ENCODE data around the gene APOBEC3G. TPM values are rescaled to one million over a fixed set of nuclear protein-coding genes. Genes with fewer than 3 reads are reported as not detected.
"Not testable (repeated sequence)": the region's sequence is repeated elsewhere in the genome, so short reads cannot be mapped to it uniquely, and the experiment has no call there.

The APOBEC3G gene
- total RNA-seq, 2 experiments from 2014 or later: 106 to 108 TPM

DNA sequence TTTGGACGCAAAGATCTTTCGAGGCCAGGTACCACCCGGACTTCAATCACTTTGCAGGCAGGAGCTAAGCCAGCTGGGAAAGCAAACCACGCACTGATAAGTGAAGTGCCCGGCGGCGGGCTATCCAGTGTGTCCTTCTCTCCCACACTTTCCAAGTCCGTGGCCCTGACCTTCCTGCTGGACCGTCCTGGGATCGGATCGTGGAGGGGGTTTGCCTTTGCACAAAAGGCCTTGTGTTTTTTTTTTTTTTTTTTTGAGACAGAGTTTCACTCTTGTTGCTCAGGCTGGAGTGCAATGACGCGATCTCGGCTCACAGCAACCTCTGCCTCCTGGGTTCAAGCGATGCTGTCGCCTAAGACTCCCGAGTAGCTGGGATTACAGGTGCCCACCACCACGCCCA is 34.0 kb upstream of the APOBEC3G start:
- H3K4me3 Mint-ChIP-seq; H3K27me3 Mint-ChIP-seq; H3K36me3 Mint-ChIP-seq; intact Hi-C loops (cut with micrococcal nuclease); DNase-seq; H3K9me3 Mint-ChIP-seq; H3K27ac Mint-ChIP-seq; CTCF ChIA-PET: not testable (repeated sequence)
- POLR2A ChIA-PET: interaction anchor here (0.7 kb wide), 1 partner anchor 26 kb away, joined by 4 read pairs; no protein-coding TSS in a partner anchor
- peaks cover 16% of the 10 kb centered on the region for H3K4me1 Mint-ChIP-seq (ENCODE audit: low read depth)

DNA sequence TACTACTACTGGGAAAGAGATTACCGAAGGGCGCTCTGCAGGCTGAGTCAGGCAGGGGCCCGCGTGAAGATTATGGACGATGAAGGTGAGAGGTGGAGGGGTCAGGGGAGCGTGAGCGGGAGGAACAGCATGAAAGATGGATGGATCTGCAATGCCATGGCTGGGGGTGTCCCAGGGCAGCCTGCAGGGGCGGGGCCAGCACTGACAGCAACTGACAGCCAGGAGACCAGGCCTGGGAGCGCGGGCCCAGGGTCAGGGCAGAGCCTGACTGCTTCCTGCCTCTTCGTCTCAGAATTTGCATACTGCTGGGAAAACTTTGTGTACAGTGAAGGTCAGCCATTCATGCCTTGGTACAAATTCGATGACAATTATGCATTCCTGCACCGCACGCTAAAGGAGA is 31.9 kb upstream of the APOBEC3G start:
- intact Hi-C loops (cut with micrococcal nuclease); DNase-seq; H3K4me3 Mint-ChIP-seq; POLR2A ChIA-PET; H3K27me3 Mint-ChIP-seq; H3K36me3 Mint-ChIP-seq; CTCF ChIA-PET; H3K9me3 Mint-ChIP-seq: not testable (repeated sequence)
- Mint-ChIP-seq H3K27ac (peak overlapping the region; percentile 30), H3K4me1 (ENCODE audit: low read depth) (peaks cover 13% of the 10 kb centered on the region)

DNA sequence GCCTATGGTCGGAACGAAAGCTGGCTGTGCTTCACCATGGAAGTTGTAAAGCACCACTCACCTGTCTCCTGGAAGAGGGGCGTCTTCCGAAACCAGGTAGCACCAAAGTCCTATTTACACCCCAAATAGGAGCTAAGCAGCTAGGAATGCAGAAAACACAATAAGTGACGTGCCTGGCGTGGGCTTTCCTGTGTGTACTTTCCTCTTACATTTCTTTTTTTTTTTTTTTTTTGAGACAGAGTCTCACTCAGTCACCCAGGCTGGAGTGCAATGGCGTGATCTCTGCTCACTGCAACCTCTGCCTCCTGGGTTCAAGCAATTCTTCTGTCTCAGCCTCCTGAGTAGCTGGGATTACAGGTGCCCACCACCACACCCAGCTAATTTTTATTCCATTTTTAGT is 27.6 kb upstream of the APOBEC3G start:
- ChIA-PET CTCF (interaction anchor here (0.8 kb wide), 1 partner anchor 46 kb away, joined by 3 read pairs; no protein-coding TSS in a partner anchor), POLR2A (interaction anchor here (0.7 kb wide), 1 partner anchor 49 kb away, joined by 3 read pairs; no protein-coding TSS in a partner anchor)
- H3K4me3 Mint-ChIP-seq; DNase-seq; H3K4me1 Mint-ChIP-seq (ENCODE audit: low read depth); H3K27ac Mint-ChIP-seq; H3K27me3 Mint-ChIP-seq; H3K36me3 Mint-ChIP-seq; intact Hi-C loops (cut with micrococcal nuclease); H3K9me3 Mint-ChIP-seq: not testable (repeated sequence)

DNA sequence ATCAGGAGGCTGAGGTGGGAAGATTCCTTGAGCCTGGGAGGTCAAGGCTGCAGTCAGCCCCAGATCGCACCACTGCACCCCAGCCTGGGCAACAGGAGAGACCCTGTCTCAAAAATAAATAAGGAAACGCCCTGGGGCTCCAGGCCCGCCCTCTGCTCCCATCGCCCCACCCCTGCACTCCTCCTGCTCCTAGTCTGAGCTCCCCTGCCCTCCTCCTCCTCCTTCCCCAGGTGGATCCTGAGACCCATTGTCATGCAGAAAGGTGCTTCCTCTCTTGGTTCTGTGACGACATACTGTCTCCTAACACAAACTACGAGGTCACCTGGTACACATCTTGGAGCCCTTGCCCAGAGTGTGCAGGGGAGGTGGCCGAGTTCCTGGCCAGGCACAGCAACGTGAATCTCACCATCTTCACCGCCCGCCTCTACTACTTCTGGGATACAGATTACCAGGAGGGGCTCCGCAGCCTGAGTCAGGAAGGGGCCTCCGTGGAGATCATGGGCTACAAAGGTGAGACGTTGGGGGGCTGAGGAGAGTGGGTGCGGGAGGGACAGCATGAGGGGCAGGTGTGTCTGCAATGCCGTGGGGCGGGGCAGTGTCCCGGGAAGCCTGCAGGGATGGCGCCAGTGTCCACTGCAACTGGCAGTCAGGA is 25.1 kb upstream of the APOBEC3G start:
- H3K4me3 Mint-ChIP-seq; H3K27ac Mint-ChIP-seq; DNase-seq; intact Hi-C loops (cut with micrococcal nuclease); H3K9me3 Mint-ChIP-seq; H3K4me1 Mint-ChIP-seq (ENCODE audit: low read depth); H3K27me3 Mint-ChIP-seq; POLR2A ChIA-PET; H3K36me3 Mint-ChIP-seq; CTCF ChIA-PET: not testable (repeated sequence)

DNA sequence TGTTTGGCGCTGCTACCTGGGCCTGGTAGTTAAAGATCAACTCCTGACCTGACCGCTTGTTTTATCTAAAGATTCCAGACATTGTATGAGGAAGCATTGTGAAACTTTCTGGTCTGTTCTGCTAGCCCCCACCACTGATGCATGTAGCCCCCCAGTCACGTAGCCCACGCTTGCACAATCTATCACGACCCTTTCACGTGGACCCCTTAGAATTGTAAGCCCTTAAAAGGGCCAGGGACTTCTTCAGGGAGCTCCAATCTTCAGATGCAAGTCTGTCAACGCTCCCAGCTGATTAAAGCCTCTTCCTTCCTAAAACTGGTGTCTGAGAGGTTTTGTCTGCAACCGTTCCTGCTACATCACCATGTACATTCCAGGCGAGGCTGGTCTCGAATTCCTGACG is 21.4 kb upstream of the APOBEC3G start:
- H3K4me1 Mint-ChIP-seq (ENCODE audit: low read depth): no peaks in the 10 kb centered on the region
- no peak overlapping the region for H3K27ac Mint-ChIP-seq
- H3K36me3 Mint-ChIP-seq: peaks cover 2% of the 10 kb centered on the region
- ChIA-PET POLR2A (no interaction called here), CTCF (no interaction called here)
- DNase-seq: no peak
- no peaks in the 10 kb centered on the region for H3K27me3 Mint-ChIP-seq
- no peaks in the 10 kb centered on the region for H3K9me3 Mint-ChIP-seq
- H3K4me3 Mint-ChIP-seq: no peak overlapping the region
- intact Hi-C loops (cut with micrococcal nuclease): no loop called here

DNA sequence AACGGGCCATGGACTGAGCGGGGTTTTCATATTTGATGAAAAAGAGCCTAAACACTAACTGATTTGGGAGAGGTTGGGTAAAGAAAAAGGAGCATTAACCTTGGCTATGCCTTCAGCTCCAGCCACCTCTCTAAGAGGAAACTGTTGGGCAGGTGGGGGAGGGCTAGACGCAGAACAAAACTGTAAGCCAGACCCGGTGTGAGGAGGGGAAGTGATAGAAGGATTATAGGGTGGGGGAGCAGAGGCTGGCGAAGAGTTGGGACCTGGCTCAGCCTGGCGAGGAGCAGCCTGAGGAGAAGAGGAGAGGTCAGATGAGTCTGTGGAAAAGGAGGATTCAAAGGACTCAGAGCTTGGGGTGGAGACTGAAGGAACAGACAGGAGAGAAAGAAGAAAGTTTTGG is 15.8 kb upstream of the APOBEC3G start:
- POLR2A ChIA-PET; H3K36me3 Mint-ChIP-seq; H3K4me1 Mint-ChIP-seq (ENCODE audit: low read depth); CTCF ChIA-PET; H3K9me3 Mint-ChIP-seq; H3K27me3 Mint-ChIP-seq; H3K27ac Mint-ChIP-seq; H3K4me3 Mint-ChIP-seq; DNase-seq: not testable (repeated sequence)
- intact Hi-C loops (cut with micrococcal nuclease): loop anchor here (10.0 kb wide), 1 partner anchor 54 kb away; no protein-coding TSS in a partner anchor

DNA sequence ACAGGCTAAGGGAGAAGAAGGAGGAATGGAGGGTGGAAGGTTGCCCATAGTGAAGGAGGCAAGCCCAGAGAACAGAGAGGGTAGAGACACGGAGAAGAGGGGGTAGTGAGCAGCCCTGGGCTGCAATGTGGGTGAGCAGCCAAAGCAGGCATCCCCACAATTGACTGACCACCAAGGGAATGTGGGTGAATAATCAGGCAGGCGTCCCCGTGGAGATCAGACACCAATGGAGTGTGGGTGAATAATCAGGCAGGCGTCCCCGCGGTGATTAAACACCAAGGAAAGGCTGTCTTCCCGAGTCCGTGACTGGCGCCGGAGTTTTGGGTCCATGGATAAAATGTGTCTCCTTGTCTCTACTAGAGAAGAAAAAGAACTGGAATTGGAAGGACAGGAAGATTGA is 15.1 kb upstream of the APOBEC3G start:
- CTCF ChIA-PET; H3K27ac Mint-ChIP-seq; DNase-seq; H3K27me3 Mint-ChIP-seq; H3K36me3 Mint-ChIP-seq; H3K4me3 Mint-ChIP-seq; H3K4me1 Mint-ChIP-seq (ENCODE audit: low read depth); H3K9me3 Mint-ChIP-seq; POLR2A ChIA-PET: not testable (repeated sequence)
- intact Hi-C loops (cut with micrococcal nuclease): loop anchor here (10.0 kb wide), 1 partner anchor 53 kb away; no protein-coding TSS in a partner anchor

DNA sequence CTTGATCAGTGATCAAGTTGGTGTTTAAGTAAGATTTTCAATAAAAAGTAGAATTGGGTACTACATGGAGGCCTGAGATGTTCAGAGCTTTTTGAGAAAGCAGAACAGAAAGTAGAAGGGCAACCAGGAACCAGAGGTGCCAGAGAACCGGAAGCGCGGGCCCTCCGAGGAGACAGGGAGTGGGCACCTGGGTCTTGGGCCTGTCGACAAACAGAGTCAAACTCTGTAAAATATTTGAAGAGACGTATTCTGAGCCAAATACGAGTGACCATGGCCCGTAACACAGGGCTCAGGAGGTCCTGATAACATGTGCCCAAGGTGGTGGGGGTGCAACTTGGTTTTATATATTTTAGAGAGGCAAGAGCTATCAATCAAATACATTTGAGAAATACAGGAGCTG is 13.2 kb upstream of the APOBEC3G start:
- DNase-seq; H3K36me3 Mint-ChIP-seq; POLR2A ChIA-PET; H3K9me3 Mint-ChIP-seq; H3K4me1 Mint-ChIP-seq (ENCODE audit: low read depth); H3K27ac Mint-ChIP-seq; H3K27me3 Mint-ChIP-seq; H3K4me3 Mint-ChIP-seq: not testable (repeated sequence)
- intact Hi-C loops (cut with micrococcal nuclease): loop anchor here (10.0 kb wide), 1 partner anchor 51 kb away; no protein-coding TSS in a partner anchor
- CTCF ChIA-PET: interaction anchor here (0.6 to 0.7 kb wide), 2 partner anchors 14 to 107 kb away, joined by 4 to 5 read pairs; no protein-coding TSS in a partner anchor

DNA sequence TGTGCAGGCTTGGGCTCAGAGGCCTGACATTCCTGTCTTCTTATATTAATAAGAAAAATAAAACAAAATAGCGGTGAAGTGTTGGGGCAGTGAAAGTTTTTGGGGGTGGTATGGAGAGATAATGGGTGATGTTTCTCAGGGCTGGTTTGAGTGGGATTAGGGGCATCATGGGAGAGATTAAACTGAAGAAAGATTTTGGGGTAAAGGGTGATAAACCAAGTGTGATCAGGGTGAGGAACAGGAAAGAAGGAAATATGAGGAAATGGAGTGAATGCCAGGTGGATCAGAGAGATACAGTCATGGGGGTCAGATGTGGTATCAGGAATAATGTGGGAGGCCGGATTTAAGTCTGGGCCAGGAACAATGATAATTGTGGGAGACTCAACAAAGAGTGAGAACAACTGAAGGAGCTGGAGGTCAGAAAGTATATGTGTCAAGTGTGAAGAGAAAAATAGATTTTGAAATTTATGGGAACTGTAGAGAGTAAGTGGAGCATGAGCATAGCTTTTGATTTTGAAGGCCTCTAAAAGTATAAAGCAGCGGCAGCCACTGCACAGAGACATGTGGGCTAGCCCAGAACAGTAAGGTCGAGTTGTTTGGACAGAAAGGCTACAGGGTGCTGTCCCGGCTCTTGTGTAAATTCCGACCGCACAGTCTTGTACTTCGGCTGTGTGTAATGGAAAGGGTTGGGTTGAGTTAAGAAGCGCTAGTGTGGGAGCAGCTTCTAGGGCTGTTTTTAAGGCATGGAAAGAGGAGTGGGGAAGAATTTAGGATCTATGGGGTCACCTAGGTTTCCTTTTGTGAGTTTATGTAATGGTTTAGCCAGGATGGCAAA is 10.4 kb upstream of the APOBEC3G start:
- CTCF ChIA-PET: interaction anchor here (1.0 kb wide), 1 partner anchor 52 kb away, joined by 3 read pairs; no protein-coding TSS in a partner anchor
- H3K27ac Mint-ChIP-seq; H3K4me1 Mint-ChIP-seq (ENCODE audit: low read depth); H3K9me3 Mint-ChIP-seq; POLR2A ChIA-PET; H3K36me3 Mint-ChIP-seq; H3K27me3 Mint-ChIP-seq; H3K4me3 Mint-ChIP-seq: not testable (repeated sequence)
- intact Hi-C loops (cut with micrococcal nuclease): loop anchor here (10.0 kb wide), 1 partner anchor 48 kb away; no protein-coding TSS in a partner anchor
- peak; percentile 34 for DNase-seq

DNA sequence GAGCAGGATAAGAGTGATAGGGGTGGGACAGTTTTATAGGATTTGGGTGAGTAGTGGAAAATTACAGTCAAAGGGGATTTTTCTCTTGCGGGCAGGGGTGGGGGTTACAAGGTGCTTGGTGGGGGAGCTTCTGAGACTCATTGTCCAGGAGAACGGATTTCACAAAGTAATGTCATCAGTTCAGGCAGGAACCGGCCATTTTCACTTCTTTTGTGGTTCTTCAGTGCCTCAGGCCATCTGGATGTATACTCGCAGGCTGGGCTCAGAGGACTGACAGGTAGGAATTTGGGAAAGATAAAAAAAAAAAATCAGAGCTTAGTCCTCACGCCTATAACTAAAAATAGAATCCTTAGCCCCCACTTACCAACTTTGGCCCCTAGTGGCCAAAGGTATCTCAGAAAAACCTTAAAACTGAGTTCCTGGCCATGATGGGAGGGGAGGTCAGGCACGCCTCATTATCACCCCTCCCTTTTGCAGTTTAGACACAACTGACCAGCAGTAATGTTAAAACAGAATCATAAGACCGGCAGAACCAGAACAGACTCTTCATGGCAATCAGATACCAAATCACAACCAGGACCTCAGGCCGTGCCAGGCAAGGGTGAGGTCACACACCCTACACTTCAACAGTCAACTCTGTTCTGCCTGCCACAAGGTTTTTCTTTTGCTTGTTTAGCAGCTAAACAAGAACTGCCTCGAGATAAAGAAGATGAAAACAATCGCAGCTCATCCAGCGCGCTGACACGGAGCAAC is 8.9 kb upstream of the APOBEC3G start:
- Mint-ChIP-seq H3K27me3 (no peaks in the 10 kb centered on the region), H3K4me3 (no peak overlapping the region), H3K27ac (no peak overlapping the region), H3K9me3 (no peaks in the 10 kb centered on the region), H3K36me3 (no peaks in the 10 kb centered on the region), H3K4me1 (ENCODE audit: low read depth) (peaks cover 5% of the 10 kb centered on the region)
- ChIA-PET CTCF (interaction anchor here (0.6 kb wide), 1 partner anchor 336 kb away, joined by 3 read pairs; no protein-coding TSS in a partner anchor), POLR2A (interaction anchor here (0.6 kb wide), 1 partner anchor 26 kb away, joined by 3 read pairs; no protein-coding TSS in a partner anchor)
- intact Hi-C loops (cut with micrococcal nuclease): loop anchor here (10.0 kb wide), 1 partner anchor 47 kb away; no protein-coding TSS in a partner anchor
- no peak for DNase-seq

DNA sequence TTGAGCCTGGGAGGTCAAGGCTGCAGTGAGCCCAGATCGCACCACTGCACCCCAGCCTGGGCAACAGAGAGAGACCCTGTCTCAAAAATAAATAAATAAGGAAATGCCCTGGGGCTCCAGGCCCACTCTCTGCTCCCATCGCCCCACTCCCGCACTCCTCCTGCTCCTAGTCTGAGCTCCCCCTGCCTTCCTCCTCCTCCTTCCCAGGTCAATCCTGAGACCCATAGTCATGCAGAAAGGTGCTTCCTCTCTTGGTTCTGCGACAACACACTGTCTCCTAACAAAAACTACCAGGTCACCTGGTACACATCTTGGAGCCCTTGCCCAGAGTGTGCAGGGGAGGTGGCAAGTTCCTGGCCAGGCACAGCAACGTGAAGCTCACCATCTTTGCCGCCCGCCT is 6.9 kb upstream of the APOBEC3G start:
- ChIA-PET CTCF (no interaction called here), POLR2A (no interaction called here)
- Mint-ChIP-seq H3K27ac (no peak overlapping the region), H3K4me3 (no peak overlapping the region), H3K4me1 (ENCODE audit: low read depth) (peaks cover 4% of the 10 kb centered on the region), H3K27me3 (no peaks in the 10 kb centered on the region), H3K9me3 (no peaks in the 10 kb centered on the region), H3K36me3 (no peaks in the 10 kb centered on the region)
- DNase-seq: no peak
- intact Hi-C loops (cut with micrococcal nuclease): no loop called here

DNA sequence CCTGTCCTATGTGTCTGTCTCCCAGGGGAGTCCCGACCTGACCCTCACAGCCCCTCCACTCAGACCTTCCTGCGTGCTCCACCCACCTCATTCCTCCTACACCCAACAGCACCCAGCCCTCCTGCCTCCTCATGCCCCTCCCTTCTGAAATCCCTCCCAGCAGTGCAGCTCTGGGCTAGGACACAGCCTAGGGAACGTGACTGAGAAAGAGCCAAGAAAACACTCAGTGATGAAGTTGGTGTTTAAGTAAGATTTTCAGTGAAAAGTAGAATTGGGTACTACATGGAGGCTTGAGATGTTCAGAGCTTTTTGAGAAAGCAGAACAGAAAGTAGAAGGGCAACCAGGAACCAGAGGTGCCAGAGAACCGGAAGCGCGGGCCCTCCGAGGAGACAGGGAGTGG is 4.5 kb upstream of the APOBEC3G start:
- H3K36me3 Mint-ChIP-seq; H3K27ac Mint-ChIP-seq; H3K4me1 Mint-ChIP-seq (ENCODE audit: low read depth); H3K27me3 Mint-ChIP-seq; intact Hi-C loops (cut with micrococcal nuclease); H3K9me3 Mint-ChIP-seq; POLR2A ChIA-PET; DNase-seq; H3K4me3 Mint-ChIP-seq: not testable (repeated sequence)
- CTCF ChIA-PET: interaction anchor here (0.6 kb wide), 1 partner anchor 257 kb away, joined by 3 read pairs; no protein-coding TSS in a partner anchor

Measured in activated CD4-positive, alpha-beta memory T cell treated with anti-CD3 and anti-CD28 coated beads for 36 hours (primary cell).